ENCODE data around the gene SLC29A3.

Gene SLC29A3

GRCh38 chr10:71359364-71360046 is 40.4 kb downstream of the SLC29A3 start:
- TF ChIP-seq POLR2AphosphoS5 (IDR thresholded peaks at IDR 0.05; ENCODE audit: low read depth, low read length), result no peak
- TF ChIP-seq REST (IDR thresholded peaks at IDR 0.05; ENCODE audit: insufficient read depth in 1 of 2, low read depth in 2 of 2, low read length in 2 of 2), result no peak
- TF ChIP-seq FOXP2 (optimal IDR thresholded peaks at IDR 0.05; ENCODE audit: borderline replicate concordance, extremely low read depth, extremely low read length, insufficient read depth), result no peak
- TF ChIP-seq TAF1 (IDR thresholded peaks at IDR 0.05; ENCODE audit: borderline replicate concordance, insufficient read depth, low read length), result no peak
- TF ChIP-seq SIN3A (IDR thresholded peaks at IDR 0.05; ENCODE audit: borderline replicate concordance, insufficient read depth, low read length), result no peak

GRCh38 chr10:71360735-71361134 is 41.7 kb downstream of the SLC29A3 start:
- TF ChIP-seq FOXP2 (optimal IDR thresholded peaks at IDR 0.05; ENCODE audit: borderline replicate concordance, extremely low read depth, extremely low read length, insufficient read depth), result no peak
- TF ChIP-seq POLR2AphosphoS5 (IDR thresholded peaks at IDR 0.05; ENCODE audit: low read depth, low read length), result no peak
- no peak for TF ChIP-seq REST (IDR thresholded peaks at IDR 0.05; ENCODE audit: insufficient read depth in 1 of 2, low read depth in 2 of 2, low read length in 2 of 2)
- TF ChIP-seq TAF1 (IDR thresholded peaks at IDR 0.05; ENCODE audit: borderline replicate concordance, insufficient read depth, low read length), result no peak
- TF ChIP-seq SIN3A (IDR thresholded peaks at IDR 0.05; ENCODE audit: borderline replicate concordance, insufficient read depth, low read length), result no peak

GRCh38 chr10:71361581-71361980 is 42.5 kb downstream of the SLC29A3 start:
- TF ChIP-seq POLR2AphosphoS5 (IDR thresholded peaks at IDR 0.05; ENCODE audit: low read depth, low read length), result no peak
- no peak for TF ChIP-seq FOXP2 (optimal IDR thresholded peaks at IDR 0.05; ENCODE audit: borderline replicate concordance, extremely low read depth, extremely low read length, insufficient read depth)
- no peak for TF ChIP-seq TAF1 (IDR thresholded peaks at IDR 0.05; ENCODE audit: borderline replicate concordance, insufficient read depth, low read length)
- no peak for TF ChIP-seq REST (IDR thresholded peaks at IDR 0.05; ENCODE audit: insufficient read depth in 1 of 2, low read depth in 2 of 2, low read length in 2 of 2)
- TF ChIP-seq SIN3A (IDR thresholded peaks at IDR 0.05; ENCODE audit: borderline replicate concordance, insufficient read depth, low read length), result no peak

- no peak for TF ChIP-seq REST (IDR thresholded peaks at IDR 0.05; ENCODE audit: insufficient read depth in 1 of 2, low read depth in 2 of 2, low read length in 2 of 2)
- TF ChIP-seq POLR2AphosphoS5 (IDR thresholded peaks at IDR 0.05; ENCODE audit: low read depth, low read length), result no peak
- no peak for TF ChIP-seq TAF1 (IDR thresholded peaks at IDR 0.05; ENCODE audit: borderline replicate concordance, insufficient read depth, low read length)
- TF ChIP-seq SIN3A (IDR thresholded peaks at IDR 0.05; ENCODE audit: borderline replicate concordance, insufficient read depth, low read length), result no peak
- no peak for TF ChIP-seq FOXP2 (optimal IDR thresholded peaks at IDR 0.05; ENCODE audit: borderline replicate concordance, extremely low read depth, extremely low read length, insufficient read depth)
These were observed 43.1 kb downstream of the SLC29A3 start for GRCh38 chr10:71362141-71362540.

Data from PFSK-1 (cell line).